Keratinocyte (primary cell): ENCODE data around the gene C13orf42. TPM values are rescaled to one million over a fixed set of nuclear protein-coding genes. Genes with fewer than 3 reads are reported as not detected.
"Not testable (repeated sequence)": the region's sequence is repeated elsewhere in the genome, so short reads cannot be mapped to it uniquely, and the experiment has no call there.

Source experiments
- DNase-seq: peaks from one replicate; pipeline ENCODE4 v3.0.0-alpha.2; 2011; ENCODE audit warnings: low read depth, missing footprints, low spot score
- FAIRE-seq: peaks from 2 replicates; lab custom pipeline; 2011; peaks lifted over from hg19 to GRCh38; lab: Jason Lieb, UNC
- H2AFZ ChIP-seq: 2 replicates; pipeline ENCODE4 v1.6.0; 2012; ENCODE audit warnings: low read length, control low read depth, inconsistent platforms; ENCODE audit not compliant: control insufficient read depth
- H3K27ac ChIP-seq: 2 replicates; pipeline ENCODE4 v1.5.1; 2011; ENCODE audit warnings: low read length; ENCODE audit not compliant: control insufficient read depth, insufficient read depth
- H3K27me3 ChIP-seq: 3 replicates; pipeline ENCODE4 v1.6.0; 2011; ENCODE audit warnings: low read length; ENCODE audit not compliant: control insufficient read depth, insufficient read depth; ENCODE audit errors: extremely low read depth
- H3K36me3 ChIP-seq, 2 experiments: 2 replicates in 1 of 2; 3 replicates in 1 of 2; pipeline ENCODE4 v1.5.1; 2011; ENCODE audit warnings: low read length in 2 of 2, mild to moderate bottlenecking in 1 of 2; ENCODE audit not compliant: control insufficient read depth in 2 of 2, insufficient read depth in 2 of 2; ENCODE audit errors: extremely low read depth in 1 of 2
- H3K4me1 ChIP-seq: 3 replicates; pipeline ENCODE4 v1.5.1; 2011; ENCODE audit warnings: low read length; ENCODE audit not compliant: control insufficient read depth, insufficient read depth; ENCODE audit errors: extremely low read depth
- H3K4me2 ChIP-seq: 3 replicates; pipeline ENCODE4 v1.6.0; 2011; ENCODE audit warnings: low read depth, low read length; ENCODE audit not compliant: control insufficient read depth, insufficient read depth; ENCODE audit errors: extremely low read depth
- H3K4me3 ChIP-seq, 3 experiments: fragments of 200-600 bp in 1 of 3; sonication (generic) in 1 of 3; 2 replicates in 2 of 3; 3 replicates in 1 of 3; pipeline ENCODE4 v1.5.1; 2011 to 2016; ENCODE audit warnings: low read length in 3 of 3, mild to moderate bottlenecking in 3 of 3, control low read depth in 2 of 3, inconsistent platforms in 1 of 3, low read depth in 1 of 3, mixed read lengths in 1 of 3, mixed run types in 1 of 3, moderate library complexity in 1 of 3; ENCODE audit not compliant: control insufficient read depth in 2 of 3, insufficient read depth in 2 of 3; ENCODE audit errors: extremely low read depth in 1 of 3
- H3K79me2 ChIP-seq: 2 replicates; pipeline ENCODE4 v1.6.0; 2012; ENCODE audit warnings: low read length; ENCODE audit not compliant: control insufficient read depth, insufficient read depth
- H3K9ac ChIP-seq: 3 replicates; pipeline ENCODE4 v1.6.0; 2011; ENCODE audit warnings: low read length; ENCODE audit not compliant: control insufficient read depth, insufficient read depth; ENCODE audit errors: extremely low read depth
- H3K9me1 ChIP-seq: 3 replicates; pipeline ENCODE4 v1.6.0; 2011; ENCODE audit warnings: low read length; ENCODE audit not compliant: control insufficient read depth, insufficient read depth; ENCODE audit errors: extremely low read depth
- H3K9me3 ChIP-seq: 2 replicates; pipeline ENCODE4 v1.5.1; 2012; ENCODE audit warnings: low read depth, low read length; ENCODE audit not compliant: control insufficient read depth
- H4K20me1 ChIP-seq: 3 replicates; pipeline ENCODE4 v1.6.0; 2011; ENCODE audit warnings: low read length; ENCODE audit not compliant: control insufficient read depth, insufficient read depth; ENCODE audit errors: extremely low read depth
- EZH2 ChIP-seq: IDR thresholded peaks from one replicate; pipeline ENCODE4 v1.6.1; 2012; ENCODE audit warnings: inconsistent platforms, mild to moderate bottlenecking, low read length, moderate library complexity
- dilution Hi-C: fragments of 300-500 bp; cut with MboI; formaldehyde crosslinking; loops from one replicate; pipeline ENCODE4 v1.7.0; 2020; ENCODE audit warnings: low sequenced_read_pairs; ENCODE audit not compliant: extremely low pct_ligation_motif_present
- polyA plus RNA-seq, 5 experiments: library from polyadenylated mRNA; depleted of rRNA in 3 of 5; stranded (reverse) in 3 of 5; stranded (forward) in 1 of 5; unstranded in 1 of 5; fragments of >200 nt; gene quantifications; 1 replicate in 1 of 5; 2 replicates in 3 of 5; 3 replicates in 1 of 5; pipeline versions ENCODE4 v1.2.1 to v1.2.3, GENCODE V29; 2011 to 2012; ENCODE audit warnings: missing spikeins in 2 of 5, low read depth in 1 of 5, low replicate concordance in 1 of 5
- TF ChIP-seq, protein P1 (sequence below), 3 experiments: IDR thresholded peaks in 1 of 3; conservative IDR thresholded peaks in 1 of 3; optimal IDR thresholded peaks in 1 of 3; 2 replicates in 2 of 3; 3 replicates in 1 of 3; pipeline versions ENCODE3 to v1.5.1; 2011; ENCODE audit warnings: low read length in 3 of 3, mild to moderate bottlenecking in 3 of 3, moderate library complexity in 2 of 3, control low read depth in 1 of 3, inconsistent platforms in 1 of 3; ENCODE audit not compliant: insufficient read depth in 2 of 3; ENCODE audit errors: extremely low read depth in 1 of 3

Gene C13orf42
- polyA plus RNA-seq, 1 donor (not counting 4 experiments of a cell fraction or from before 2014, with no cell fraction given): not detected

- H4K20me1 ChIP-seq: no peaks in the 10 kb centered on the region
- H2AFZ ChIP-seq: no peak overlapping the region
- H3K79me2 ChIP-seq: no peaks in the 10 kb centered on the region
- H3K36me3 ChIP-seq: no peaks in the 10 kb centered on the region
- dilution Hi-C loops: no loop called here
- no peak overlapping the region for H3K27ac ChIP-seq
- H3K27me3 ChIP-seq: peaks cover 7% of the 10 kb centered on the region
- peaks cover 2% of the 10 kb centered on the region for H3K9me1 ChIP-seq
- H3K4me2 ChIP-seq: no peak overlapping the region
- no peaks in the 10 kb centered on the region for H3K9me3 ChIP-seq
- no peaks in the 10 kb centered on the region for H3K4me1 ChIP-seq
- DNase-seq: no peak
- H3K9ac ChIP-seq: no peak overlapping the region
- no peak overlapping the region for H3K4me3 ChIP-seq
- no peak for FAIRE-seq
- TF ChIP-seq EZH2: no peak
- TF ChIP-seq, protein P1, sequence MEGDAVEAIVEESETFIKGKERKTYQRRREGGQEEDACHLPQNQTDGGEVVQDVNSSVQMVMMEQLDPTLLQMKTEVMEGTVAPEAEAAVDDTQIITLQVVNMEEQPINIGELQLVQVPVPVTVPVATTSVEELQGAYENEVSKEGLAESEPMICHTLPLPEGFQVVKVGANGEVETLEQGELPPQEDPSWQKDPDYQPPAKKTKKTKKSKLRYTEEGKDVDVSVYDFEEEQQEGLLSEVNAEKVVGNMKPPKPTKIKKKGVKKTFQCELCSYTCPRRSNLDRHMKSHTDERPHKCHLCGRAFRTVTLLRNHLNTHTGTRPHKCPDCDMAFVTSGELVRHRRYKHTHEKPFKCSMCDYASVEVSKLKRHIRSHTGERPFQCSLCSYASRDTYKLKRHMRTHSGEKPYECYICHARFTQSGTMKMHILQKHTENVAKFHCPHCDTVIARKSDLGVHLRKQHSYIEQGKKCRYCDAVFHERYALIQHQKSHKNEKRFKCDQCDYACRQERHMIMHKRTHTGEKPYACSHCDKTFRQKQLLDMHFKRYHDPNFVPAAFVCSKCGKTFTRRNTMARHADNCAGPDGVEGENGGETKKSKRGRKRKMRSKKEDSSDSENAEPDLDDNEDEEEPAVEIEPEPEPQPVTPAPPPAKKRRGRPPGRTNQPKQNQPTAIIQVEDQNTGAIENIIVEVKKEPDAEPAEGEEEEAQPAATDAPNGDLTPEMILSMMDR (optimal IDR thresholded peaks at IDR 0.05 in 1 of 3, IDR thresholded peaks at IDR 0.05 in 1 of 3, conservative IDR thresholded peaks at IDR 0.05 in 1 of 3; ENCODE audit: extremely low read depth in 1 of 3, insufficient read depth in 2 of 3, low read length in 3 of 3): no peak
Observed at GRCh38 chr13:51091839-51092238, 19.2 kb downstream of the C13orf42 start.

DNA sequence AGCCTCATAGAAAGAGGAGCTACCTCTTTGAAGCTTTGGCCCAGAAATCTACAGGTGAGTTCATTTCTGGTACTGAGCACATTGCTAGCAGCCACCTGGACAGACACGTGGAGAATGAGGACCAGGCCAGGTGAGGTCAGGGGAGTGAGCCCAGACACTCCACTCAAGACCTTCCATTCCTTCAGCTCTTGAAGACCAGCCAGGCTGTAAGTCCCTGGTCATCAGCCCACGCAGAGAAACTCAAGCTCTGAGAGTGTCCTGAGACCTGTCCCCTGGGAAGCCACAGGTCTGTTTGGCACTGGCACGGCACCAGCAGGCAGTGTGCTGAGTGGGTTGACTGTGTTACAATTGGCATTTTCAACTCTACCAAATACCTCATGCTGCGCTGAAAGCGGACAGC lies 27.4 kb downstream of the C13orf42 start:
- no peak overlapping the region for H3K4me3 ChIP-seq
- no peaks in the 10 kb centered on the region for H3K79me2 ChIP-seq
- FAIRE-seq (no peak), DNase-seq (no peak)
- H4K20me1 ChIP-seq: no peaks in the 10 kb centered on the region
- dilution Hi-C loops: no loop called here
- no peaks in the 10 kb centered on the region for H3K9me3 ChIP-seq
- TF ChIP-seq EZH2: no peak
- TF ChIP-seq, protein P1 (optimal IDR thresholded peaks at IDR 0.05 in 1 of 3, IDR thresholded peaks at IDR 0.05 in 1 of 3, conservative IDR thresholded peaks at IDR 0.05 in 1 of 3; ENCODE audit: extremely low read depth in 1 of 3, insufficient read depth in 2 of 3, low read length in 3 of 3): no peak
- no peak overlapping the region for H3K4me2 ChIP-seq
- no peak overlapping the region for H2AFZ ChIP-seq
- no peak overlapping the region for H3K27ac ChIP-seq
- peaks cover 2% of the 10 kb centered on the region for H3K9me1 ChIP-seq
- peaks cover 4% of the 10 kb centered on the region for H3K27me3 ChIP-seq
- H3K4me1 ChIP-seq: no peaks in the 10 kb centered on the region
- no peak overlapping the region for H3K9ac ChIP-seq
- H3K36me3 ChIP-seq: no peaks in the 10 kb centered on the region

DNA sequence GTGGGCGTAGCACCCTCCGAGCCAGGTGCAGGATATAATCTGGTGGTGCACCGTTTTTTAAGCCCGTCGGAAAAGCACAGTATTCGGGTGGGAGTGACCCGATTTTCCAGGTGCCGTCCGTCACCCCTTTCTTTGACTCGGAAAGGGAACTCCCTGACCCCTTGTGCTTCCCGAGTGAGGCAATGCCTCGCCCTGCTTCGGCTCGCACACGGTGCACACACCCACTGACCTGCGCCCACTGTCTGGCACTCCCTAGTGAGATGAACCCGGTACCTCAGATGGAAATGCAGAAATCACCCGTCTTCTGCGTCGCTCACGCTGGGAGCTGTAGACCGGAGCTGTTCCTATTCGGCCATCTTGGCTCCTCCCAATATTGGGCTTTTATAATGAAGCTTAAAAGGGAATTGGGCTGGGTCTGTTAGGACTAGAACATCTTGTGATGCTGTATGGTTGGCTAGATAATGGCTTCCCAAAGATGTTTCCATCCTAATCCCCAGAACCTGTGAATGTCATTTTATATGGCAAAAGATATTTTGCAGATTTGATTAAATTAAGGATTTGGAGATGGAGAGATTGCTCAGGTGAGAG lies 30.5 kb downstream of the C13orf42 start:
- H3K4me2 ChIP-seq, H3K4me3 ChIP-seq, H3K9me3 ChIP-seq, H3K36me3 ChIP-seq, H3K9me1 ChIP-seq, H3K4me1 ChIP-seq, H4K20me1 ChIP-seq, H3K9ac ChIP-seq, H2AFZ ChIP-seq, FAIRE-seq, H3K27ac ChIP-seq, DNase-seq, H3K79me2 ChIP-seq, H3K27me3 ChIP-seq, dilution Hi-C loops: not testable (repeated sequence)
